Measurements from ENCODE around the gene MIGA2.

MIGA2 gene

GRCh38 chr9:129007035-129007765 lies 29.2 kb upstream of the MIGA2 start:
- no peaks in the 10 kb centered on the region for H3K27me3 ChIP-seq (replicated peaks in 2 of 5; ENCODE audit: control insufficient read depth in 4 of 5, insufficient read depth in 5 of 5, low read length in 4 of 5)
- 100% methylated on average over 13 of the region's 14 CpGs for WGBS (ENCODE audit: insufficient coverage)
- H3K9me3 ChIP-seq (ENCODE audit: control extremely low read depth in 1 of 5, control insufficient read depth in 4 of 5, insufficient read depth in 2 of 5, low read depth in 1 of 5, low read length in 4 of 5), result no peaks in the 10 kb centered on the region
- H3K27ac ChIP-seq (ENCODE audit: insufficient read depth in 1 of 2, low read depth in 1 of 2, low read length in 2 of 2, poor library complexity in 1 of 2, severe bottlenecking in 2 of 2), result no peak overlapping the region
- no peak for DNase-seq
- CTCF ChIA-PET, result interaction anchor here (0.6 to 5.8 kb wide), 7 partner anchors 11 to 91 kb away, joined by 3 to 30 read pairs (median 3); no protein-coding TSS in a partner anchor
- no peak overlapping the region for H3K4me3 ChIP-seq (ENCODE audit: control insufficient read depth in 1 of 7, extremely low read depth in 1 of 7, insufficient read depth in 4 of 7, low read depth in 2 of 7, low read length in 6 of 7)
- H3K36me3 ChIP-seq (ENCODE audit: control insufficient read depth in 4 of 4, insufficient read depth in 4 of 4, low read length in 3 of 4), result peaks cover 12 to 84% (median 52%) of the 10 kb centered on the region in 4 experiments
- POLR2A ChIA-PET, result no interaction called here
- H3K4me1 ChIP-seq (ENCODE audit: control extremely low read depth in 1 of 4, control insufficient read depth in 4 of 4, insufficient read depth in 4 of 4, low read length in 3 of 4), result no peaks in the 10 kb centered on the region

DNA sequence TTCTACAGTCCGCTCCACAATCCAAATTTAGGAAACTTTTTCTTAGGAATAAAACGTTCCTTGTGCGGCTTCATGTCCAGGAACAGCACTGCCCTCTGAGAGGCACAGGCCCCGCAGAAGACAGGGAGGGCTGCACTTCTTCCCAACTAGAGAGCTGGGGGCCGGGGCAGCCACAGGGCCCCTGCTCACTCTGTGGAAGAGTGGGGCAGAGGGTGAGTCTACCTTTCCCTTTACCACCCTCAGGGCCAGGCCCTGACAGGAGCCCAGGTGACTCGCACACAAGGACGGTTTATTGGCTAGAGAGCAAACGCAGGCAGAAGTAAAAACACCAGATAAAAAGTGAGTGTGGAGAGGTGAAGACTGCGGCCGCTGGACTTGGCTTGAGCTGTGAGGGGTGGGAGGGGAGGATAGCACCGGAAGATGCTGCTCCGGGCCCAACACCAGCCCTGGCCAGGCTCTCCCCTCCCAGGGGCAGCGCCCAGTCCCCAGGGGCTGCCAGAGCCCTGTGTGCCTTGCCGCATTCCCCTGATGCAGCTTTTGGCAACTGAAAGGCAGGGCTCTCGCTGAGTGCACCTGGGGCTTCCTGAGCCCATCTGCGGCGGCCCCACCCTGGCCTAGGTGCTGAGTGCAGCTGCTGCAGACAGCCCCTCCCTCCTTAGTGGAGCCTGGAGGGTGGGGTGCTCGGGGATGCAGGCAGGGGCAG lies 28.5 kb upstream of the MIGA2 start:
- no peak for DNase-seq
- 100% methylated on average over 13 of the region's 18 CpGs for WGBS (ENCODE audit: insufficient coverage)
- no peaks in the 10 kb centered on the region for H3K27me3 ChIP-seq (replicated peaks in 2 of 5; ENCODE audit: control insufficient read depth in 4 of 5, insufficient read depth in 5 of 5, low read length in 4 of 5)
- POLR2A ChIA-PET, result no interaction called here
- no peaks in the 10 kb centered on the region for H3K4me1 ChIP-seq (ENCODE audit: control extremely low read depth in 1 of 4, control insufficient read depth in 4 of 4, insufficient read depth in 4 of 4, low read length in 3 of 4)
- no peak overlapping the region for H3K27ac ChIP-seq (ENCODE audit: insufficient read depth in 1 of 2, low read depth in 1 of 2, low read length in 2 of 2, poor library complexity in 1 of 2, severe bottlenecking in 2 of 2)
- peaks cover 7 to 84% (median 48%) of the 10 kb centered on the region in 4 experiments for H3K36me3 ChIP-seq (ENCODE audit: control insufficient read depth in 4 of 4, insufficient read depth in 4 of 4, low read length in 3 of 4)
- H3K9me3 ChIP-seq (ENCODE audit: control extremely low read depth in 1 of 5, control insufficient read depth in 4 of 5, insufficient read depth in 2 of 5, low read depth in 1 of 5, low read length in 4 of 5), result no peaks in the 10 kb centered on the region
- no peak overlapping the region for H3K4me3 ChIP-seq (ENCODE audit: control insufficient read depth in 1 of 7, extremely low read depth in 1 of 7, insufficient read depth in 4 of 7, low read depth in 2 of 7, low read length in 6 of 7)
- CTCF ChIA-PET, result interaction anchor here (0.8 to 5.8 kb wide), 5 partner anchors 12 to 24 kb away, joined by 3 to 30 read pairs (median 4); no protein-coding TSS in a partner anchor

- H3K4me1 ChIP-seq (ENCODE audit: control extremely low read depth in 1 of 4, control insufficient read depth in 4 of 4, insufficient read depth in 4 of 4, low read length in 3 of 4), result no peaks in the 10 kb centered on the region
- ChIA-PET CTCF (interaction anchor here (0.6 to 5.8 kb wide), 3 partner anchors 12 to 70 kb away, joined by 3 to 30 read pairs (median 11); no protein-coding TSS in a partner anchor), POLR2A (interaction anchor here (0.6 kb wide), 1 partner anchor 655 kb away, joined by 3 read pairs; no protein-coding TSS in a partner anchor)
- no peak for DNase-seq
- 98% methylated on average over 6 of the region's 6 CpGs for WGBS (ENCODE audit: insufficient coverage)
- peaks cover 7 to 84% (median 48%) of the 10 kb centered on the region in 4 experiments for H3K36me3 ChIP-seq (ENCODE audit: control insufficient read depth in 4 of 4, insufficient read depth in 4 of 4, low read length in 3 of 4)
- no peak overlapping the region for H3K27ac ChIP-seq (ENCODE audit: insufficient read depth in 1 of 2, low read depth in 1 of 2, low read length in 2 of 2, poor library complexity in 1 of 2, severe bottlenecking in 2 of 2)
- H3K4me3 ChIP-seq (ENCODE audit: control insufficient read depth in 1 of 7, extremely low read depth in 1 of 7, insufficient read depth in 4 of 7, low read depth in 2 of 7, low read length in 6 of 7), result no peak overlapping the region
- no peaks in the 10 kb centered on the region for H3K9me3 ChIP-seq (ENCODE audit: control extremely low read depth in 1 of 5, control insufficient read depth in 4 of 5, insufficient read depth in 2 of 5, low read depth in 1 of 5, low read length in 4 of 5)
- H3K27me3 ChIP-seq (replicated peaks in 2 of 5; ENCODE audit: control insufficient read depth in 4 of 5, insufficient read depth in 5 of 5, low read length in 4 of 5), result no peaks in the 10 kb centered on the region
Observed at GRCh38 chr9:129008469-129008965, 27.9 kb upstream of the MIGA2 start.

GRCh38 chr9:129008986-129009583 lies 27.3 kb upstream of the MIGA2 start:
- DNase-seq, result no peak
- H3K36me3 ChIP-seq (ENCODE audit: control insufficient read depth in 4 of 4, insufficient read depth in 4 of 4, low read length in 3 of 4), result peaks cover 7 to 89% (median 48%) of the 10 kb centered on the region in 4 experiments
- WGBS (ENCODE audit: insufficient coverage), result 96% methylated on average over 10 of the region's 13 CpGs
- ChIA-PET POLR2A (interaction anchor here (0.6 kb wide), 1 partner anchor 655 kb away, joined by 3 read pairs; no protein-coding TSS in a partner anchor), CTCF (interaction anchor here (0.6 to 5.8 kb wide), 2 partner anchors 13 to 69 kb away, joined by 3 to 30 read pairs; no protein-coding TSS in a partner anchor)
- H3K27me3 ChIP-seq (replicated peaks in 2 of 5; ENCODE audit: control insufficient read depth in 4 of 5, insufficient read depth in 5 of 5, low read length in 4 of 5), result no peaks in the 10 kb centered on the region
- no peaks in the 10 kb centered on the region for H3K4me1 ChIP-seq (ENCODE audit: control extremely low read depth in 1 of 4, control insufficient read depth in 4 of 4, insufficient read depth in 4 of 4, low read length in 3 of 4)
- H3K9me3 ChIP-seq (ENCODE audit: control extremely low read depth in 1 of 5, control insufficient read depth in 4 of 5, insufficient read depth in 2 of 5, low read depth in 1 of 5, low read length in 4 of 5), result no peaks in the 10 kb centered on the region
- no peak overlapping the region for H3K27ac ChIP-seq (ENCODE audit: insufficient read depth in 1 of 2, low read depth in 1 of 2, low read length in 2 of 2, poor library complexity in 1 of 2, severe bottlenecking in 2 of 2)
- H3K4me3 ChIP-seq (ENCODE audit: control insufficient read depth in 1 of 7, extremely low read depth in 1 of 7, insufficient read depth in 4 of 7, low read depth in 2 of 7, low read length in 6 of 7), result no peak overlapping the region

DNA sequence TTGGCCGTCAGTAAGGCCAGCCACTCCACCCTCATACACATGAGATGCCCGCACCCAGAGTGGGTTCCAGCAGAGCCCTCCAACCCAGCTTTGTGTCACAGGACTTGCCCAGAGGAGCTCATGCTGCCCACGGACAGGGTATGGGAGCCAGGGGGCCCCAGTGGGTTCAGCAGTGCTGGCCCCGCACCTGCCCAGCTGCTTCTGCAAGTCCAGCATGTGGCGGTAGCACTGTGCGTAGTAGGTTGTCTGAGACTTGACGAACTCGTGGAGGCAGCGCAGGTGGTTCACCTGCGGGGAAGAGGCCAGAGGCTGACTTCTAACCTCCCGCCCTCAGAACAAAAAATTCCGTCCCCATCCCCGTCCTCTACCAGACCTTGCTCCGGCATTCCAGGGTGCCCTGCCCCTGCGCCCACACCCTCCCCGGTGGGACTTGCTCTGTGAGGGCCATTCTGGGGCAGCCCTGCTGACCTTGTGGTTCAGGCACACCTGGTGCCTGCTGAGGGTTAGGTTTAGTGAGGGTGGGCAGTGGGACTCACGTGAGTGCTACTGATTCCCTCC lies 26.8 kb upstream of the MIGA2 start:
- Histone ChIP-seq H3K36me3 (ENCODE audit: control insufficient read depth in 4 of 4, insufficient read depth in 4 of 4, low read length in 3 of 4) (peaks cover 7 to 94% (median 50%) of the 10 kb centered on the region in 4 experiments), H3K4me3 (ENCODE audit: control insufficient read depth in 1 of 7, extremely low read depth in 1 of 7, insufficient read depth in 4 of 7, low read depth in 2 of 7, low read length in 6 of 7) (no peak overlapping the region), H3K27ac (ENCODE audit: insufficient read depth in 1 of 2, low read depth in 1 of 2, low read length in 2 of 2, poor library complexity in 1 of 2, severe bottlenecking in 2 of 2) (no peak overlapping the region), H3K9me3 (ENCODE audit: control extremely low read depth in 1 of 5, control insufficient read depth in 4 of 5, insufficient read depth in 2 of 5, low read depth in 1 of 5, low read length in 4 of 5) (no peaks in the 10 kb centered on the region), H3K4me1 (ENCODE audit: control extremely low read depth in 1 of 4, control insufficient read depth in 4 of 4, insufficient read depth in 4 of 4, low read length in 3 of 4) (no peaks in the 10 kb centered on the region), H3K27me3 (replicated peaks in 2 of 5; ENCODE audit: control insufficient read depth in 4 of 5, insufficient read depth in 5 of 5, low read length in 4 of 5) (no peaks in the 10 kb centered on the region)
- ChIA-PET CTCF (no interaction called here), POLR2A (no interaction called here)
- 96% methylated on average over 17 of the region's 17 CpGs for WGBS (ENCODE audit: insufficient coverage)
- no peak for DNase-seq

GRCh38 chr9:129010267-129010975 lies 26.0 kb upstream of the MIGA2 start:
- Histone ChIP-seq H3K4me1 (ENCODE audit: control extremely low read depth in 1 of 4, control insufficient read depth in 4 of 4, insufficient read depth in 4 of 4, low read length in 3 of 4) (no peaks in the 10 kb centered on the region), H3K27ac (ENCODE audit: insufficient read depth in 1 of 2, low read depth in 1 of 2, low read length in 2 of 2, poor library complexity in 1 of 2, severe bottlenecking in 2 of 2) (no peak overlapping the region), H3K27me3 (replicated peaks in 2 of 5; ENCODE audit: control insufficient read depth in 4 of 5, insufficient read depth in 5 of 5, low read length in 4 of 5) (no peaks in the 10 kb centered on the region), H3K9me3 (ENCODE audit: control extremely low read depth in 1 of 5, control insufficient read depth in 4 of 5, insufficient read depth in 2 of 5, low read depth in 1 of 5, low read length in 4 of 5) (no peaks in the 10 kb centered on the region), H3K4me3 (ENCODE audit: control insufficient read depth in 1 of 7, extremely low read depth in 1 of 7, insufficient read depth in 4 of 7, low read depth in 2 of 7, low read length in 6 of 7) (no peak overlapping the region), H3K36me3 (ENCODE audit: control insufficient read depth in 4 of 4, insufficient read depth in 4 of 4, low read length in 3 of 4) (peaks cover 7 to 88% (median 48%) of the 10 kb centered on the region in 4 experiments)
- POLR2A ChIA-PET, result no interaction called here
- 96% methylated on average over 4 of the region's 8 CpGs for WGBS (ENCODE audit: insufficient coverage)
- CTCF ChIA-PET, result interaction anchor here (0.9 kb wide), 1 partner anchor 76 kb away, joined by 3 read pairs; no protein-coding TSS in a partner anchor
- DNase-seq, result no peak

Data from common myeloid progenitor, CD34-positive (primary cell).